H1 (cell line): ENCODE data around the gene TFB2M. TPM values are rescaled to one million over a fixed set of nuclear protein-coding genes. Genes with fewer than 3 reads are reported as not detected.

Experiments
- CTCF ChIP-seq, 3 experiments: IDR thresholded peaks; 1 replicate in 2 of 3; 2 replicates in 1 of 3; pipeline versions ENCODE4 v1.5.1 to v1.6.1; 2011; ENCODE audit warnings: low read length in 3 of 3, mild to moderate bottlenecking in 3 of 3, inconsistent platforms in 2 of 3, low read depth in 1 of 3, moderate library complexity in 1 of 3; ENCODE audit not compliant: insufficient read depth in 1 of 3; ENCODE audit errors: control extremely low read depth in 1 of 3
- JUND ChIP-seq: IDR thresholded peaks from 2 replicates; pipeline ENCODE4 v1.6.1; 2011; ENCODE audit warnings: mild to moderate bottlenecking, improper control_type of control experiment, low read length
- POU5F1 ChIP-seq: IDR thresholded peaks from 2 replicates; pipeline ENCODE4 v1.6.1; 2011; ENCODE audit warnings: low read depth, mild to moderate bottlenecking, low read length, moderate library complexity
- SIX5 ChIP-seq: IDR thresholded peaks from 2 replicates; pipeline ENCODE4 v1.6.1; 2011; ENCODE audit warnings: mild to moderate bottlenecking, low read depth, low read length
- SP4 ChIP-seq: IDR thresholded peaks from 2 replicates; pipeline ENCODE4 v1.6.1; 2012; ENCODE audit warnings: low read length, inconsistent platforms
- TBP ChIP-seq: IDR thresholded peaks from 2 replicates; pipeline ENCODE4 v1.6.1; 2011; ENCODE audit warnings: low read depth, low read length, improper control_type of control experiment
- ZNF274 ChIP-seq: IDR thresholded peaks from 2 replicates; pipeline ENCODE4 v1.7.0; 2012; ENCODE audit warnings: low read length, borderline replicate concordance; ENCODE audit errors: extremely low read depth
- polyA plus RNA-seq, 7 experiments: library from polyadenylated mRNA; depleted of rRNA in 3 of 7; stranded (reverse) in 5 of 7; unstranded in 2 of 7; fragments of >200 nt in 5 of 7; fragments of 200-250 nt in 2 of 7; gene quantifications; 1 replicate in 5 of 7; 2 replicates in 1 of 7; 4 replicates in 1 of 7; pipeline versions ENCODE4 v1.2.1 to v1.2.3, GENCODE V29; 2011 to 2013; ENCODE audit warnings: missing spikeins in 2 of 7, mixed read lengths in 2 of 7
- total RNA-seq: library from RNA; stranded (reverse); fragmentation: NEBNext Ultra II Directional; extraction: Animal tissue kit (Norgen Biotek cat#: 25700); gene quantifications from 2 replicates; pipeline ENCODE4 v1.2.1, GENCODE V29; 2021

TFB2M gene
- total and polyA plus RNA-seq, 2 of the 8 experiments (the other 6 are each of a cell fraction or from before 2014, with no cell fraction given) = 10.4 to 22.0 TPM

DNA sequence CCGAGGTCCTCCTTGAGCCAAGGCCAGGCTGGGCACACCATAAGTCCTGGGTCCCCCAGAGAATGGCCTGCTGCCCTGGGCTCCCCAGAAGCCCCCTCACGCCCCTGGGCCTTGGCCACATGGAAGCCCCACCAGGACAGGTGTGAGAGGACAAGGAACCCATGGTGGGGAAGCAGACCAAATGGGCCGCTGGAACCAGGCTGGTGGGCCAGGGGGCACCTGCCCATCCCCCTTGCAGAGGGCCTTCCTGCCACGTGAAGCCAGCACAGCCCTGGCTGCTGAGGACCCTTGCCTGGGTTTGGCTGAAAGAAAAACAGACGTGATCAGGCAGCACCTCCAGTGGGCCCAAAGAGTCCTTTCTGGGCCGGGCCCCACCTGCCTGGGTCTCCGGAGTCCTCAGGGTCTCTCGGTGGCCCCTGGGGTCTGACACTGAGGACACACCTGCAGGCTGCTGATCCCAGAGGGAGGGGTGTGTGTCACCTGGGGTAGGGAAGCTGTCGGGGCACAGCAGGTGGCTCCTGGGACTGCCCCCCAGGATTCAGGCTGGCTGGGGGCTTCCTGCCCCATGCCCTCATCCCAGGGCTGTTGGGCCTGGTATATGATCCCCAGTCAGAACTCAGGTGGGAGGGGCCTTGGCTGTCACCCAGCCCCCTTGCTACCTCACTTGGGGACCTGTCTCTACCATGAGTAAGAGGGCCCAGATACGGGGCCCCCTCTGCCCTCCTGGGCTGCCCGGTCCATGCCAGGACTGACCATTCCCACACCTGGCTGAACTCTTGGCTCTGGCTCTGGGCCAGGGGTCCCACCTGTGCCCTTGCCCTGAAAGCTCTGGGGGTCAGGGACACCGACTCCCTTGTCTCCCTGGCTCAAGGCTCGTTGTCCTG is 55.7 kb downstream of the TFB2M start (continued):
- no peak for TF ChIP-seq JUND
- no peak for TF ChIP-seq TBP
- no peak for TF ChIP-seq SP4
- no peak for TF ChIP-seq CTCF (IDR thresholded peaks at IDR 0.05; ENCODE audit: control extremely low read depth in 1 of 3, insufficient read depth in 1 of 3, low read depth in 1 of 3, low read length in 3 of 3)
- TF ChIP-seq ZNF274 = no peak
- TF ChIP-seq SIX5 = no peak
- no peak for TF ChIP-seq POU5F1
- TF ChIP-seq, all 59 proteins: peak for 0
